Epithelial cell of proximal tubule (primary cell): ENCODE results near the gene LDLRAD4. TPM values are rescaled to one million over a fixed set of nuclear protein-coding genes. Genes with fewer than 3 reads are reported as not detected.

Experiments used
- DNase-seq: peaks from one replicate; pipeline ENCODE4 v3.0.0-alpha.2; 2011; ENCODE audit warnings: low read depth
- H3K4me3 ChIP-seq: 2 replicates; pipeline ENCODE4 v1.5.1; 2011; ENCODE audit warnings: low read depth, mild to moderate bottlenecking, low read length
- total RNA-seq: library from RNA; depleted of rRNA; stranded (reverse); fragments of >200 nt; gene quantifications from 2 replicates; pipeline ENCODE4 v1.2.3, GENCODE V29; 2015
- TF ChIP-seq, protein P1 (sequence below): conservative IDR thresholded peaks from 2 replicates; pipeline ENCODE4 v1.5.1; 2012; ENCODE audit warnings: low read depth, mild to moderate bottlenecking, low read length

Gene LDLRAD4
- total RNA-seq, 1 donor from 2014 or later = under 0.01 TPM

DNA sequence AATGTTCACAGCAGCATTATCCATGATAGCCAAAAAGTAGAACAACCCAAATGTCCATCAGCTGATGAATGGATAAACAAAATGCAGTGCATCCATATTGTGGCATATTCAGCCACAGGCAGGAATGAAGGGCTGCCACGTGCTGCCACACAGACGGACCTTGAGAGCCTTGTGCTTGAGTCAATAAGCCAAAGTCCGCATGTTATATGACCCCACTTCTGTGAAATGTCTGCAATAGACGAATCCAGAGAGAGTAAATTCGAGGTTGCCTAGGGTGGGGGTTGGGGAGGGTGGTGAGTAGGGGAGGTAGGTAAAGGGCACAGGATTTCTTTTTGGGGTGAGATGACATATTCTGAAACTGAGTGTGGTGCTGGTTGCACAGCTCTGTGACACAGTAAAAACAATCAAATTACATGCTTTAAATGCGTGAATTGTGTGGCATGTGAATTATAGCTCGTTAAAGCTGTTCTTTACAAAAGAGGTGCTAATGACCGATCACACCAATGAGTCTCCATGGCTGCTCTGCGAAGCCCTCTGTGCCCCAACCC lies 38.9 kb upstream of the LDLRAD4 start:
- TF ChIP-seq, protein P1, sequence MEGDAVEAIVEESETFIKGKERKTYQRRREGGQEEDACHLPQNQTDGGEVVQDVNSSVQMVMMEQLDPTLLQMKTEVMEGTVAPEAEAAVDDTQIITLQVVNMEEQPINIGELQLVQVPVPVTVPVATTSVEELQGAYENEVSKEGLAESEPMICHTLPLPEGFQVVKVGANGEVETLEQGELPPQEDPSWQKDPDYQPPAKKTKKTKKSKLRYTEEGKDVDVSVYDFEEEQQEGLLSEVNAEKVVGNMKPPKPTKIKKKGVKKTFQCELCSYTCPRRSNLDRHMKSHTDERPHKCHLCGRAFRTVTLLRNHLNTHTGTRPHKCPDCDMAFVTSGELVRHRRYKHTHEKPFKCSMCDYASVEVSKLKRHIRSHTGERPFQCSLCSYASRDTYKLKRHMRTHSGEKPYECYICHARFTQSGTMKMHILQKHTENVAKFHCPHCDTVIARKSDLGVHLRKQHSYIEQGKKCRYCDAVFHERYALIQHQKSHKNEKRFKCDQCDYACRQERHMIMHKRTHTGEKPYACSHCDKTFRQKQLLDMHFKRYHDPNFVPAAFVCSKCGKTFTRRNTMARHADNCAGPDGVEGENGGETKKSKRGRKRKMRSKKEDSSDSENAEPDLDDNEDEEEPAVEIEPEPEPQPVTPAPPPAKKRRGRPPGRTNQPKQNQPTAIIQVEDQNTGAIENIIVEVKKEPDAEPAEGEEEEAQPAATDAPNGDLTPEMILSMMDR = no peak
- no peak overlapping the region for H3K4me3 ChIP-seq
- DNase-seq = no peak

DNA sequence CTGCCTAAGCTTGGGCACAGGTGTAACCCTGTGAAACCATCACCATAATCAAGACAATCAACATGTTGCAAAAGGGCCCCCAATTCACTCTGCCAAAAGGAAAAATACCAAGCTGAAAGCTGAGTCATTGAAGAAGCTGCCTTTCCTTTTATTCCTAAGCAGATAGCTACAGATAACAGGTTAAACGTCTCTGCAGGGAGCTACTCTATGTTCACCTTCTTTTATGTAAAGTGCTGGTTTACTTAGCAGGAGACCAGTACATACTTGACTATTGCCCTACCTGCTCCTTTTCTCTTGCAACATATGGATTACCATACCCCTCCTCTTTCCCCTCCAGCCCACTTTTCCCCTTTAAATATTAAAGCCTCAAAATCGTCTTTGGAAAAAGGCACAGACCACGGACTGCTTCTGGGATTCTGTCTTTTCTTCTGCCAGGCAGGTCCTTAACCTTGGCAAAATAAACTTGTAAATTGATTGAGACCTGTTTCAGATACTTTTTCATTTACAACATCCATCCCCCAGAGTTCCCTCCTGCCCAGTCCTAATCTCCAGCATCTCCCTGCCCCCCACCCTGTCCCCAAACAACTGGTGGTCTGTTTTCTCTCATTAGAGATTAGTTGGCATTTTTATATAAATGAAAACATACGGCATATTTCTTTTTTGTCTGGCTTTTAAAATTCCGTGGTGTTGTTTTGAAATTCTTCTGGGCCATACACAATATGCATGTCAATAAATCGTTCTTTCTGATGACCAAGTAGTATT lies 37.8 kb upstream of the LDLRAD4 start:
- no peak for DNase-seq
- TF ChIP-seq, protein P1 = no peak
- H3K4me3 ChIP-seq = no peak overlapping the region

DNA sequence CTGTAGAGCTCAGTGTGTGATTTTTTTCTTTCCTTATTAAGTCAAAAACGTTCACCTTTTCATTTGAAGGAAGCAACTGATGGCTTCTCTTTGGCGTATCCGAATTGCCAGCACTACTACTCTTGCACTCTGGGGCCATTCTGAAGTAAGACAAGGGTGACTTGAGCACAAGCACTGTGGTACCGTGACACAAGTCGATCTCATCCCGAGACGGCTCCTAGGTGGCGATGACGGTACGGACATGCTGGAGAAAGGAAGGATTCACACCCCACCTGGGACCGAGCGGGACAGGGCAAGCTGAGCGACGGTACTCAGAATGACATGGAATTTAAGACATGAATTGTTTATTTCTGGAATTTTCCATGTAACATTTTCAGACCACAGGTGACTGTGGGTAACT lies 36.8 kb upstream of the LDLRAD4 start:
- TF ChIP-seq, protein P1 = no peak
- H3K4me3 ChIP-seq = no peak overlapping the region
- DNase-seq = no peak

DNA sequence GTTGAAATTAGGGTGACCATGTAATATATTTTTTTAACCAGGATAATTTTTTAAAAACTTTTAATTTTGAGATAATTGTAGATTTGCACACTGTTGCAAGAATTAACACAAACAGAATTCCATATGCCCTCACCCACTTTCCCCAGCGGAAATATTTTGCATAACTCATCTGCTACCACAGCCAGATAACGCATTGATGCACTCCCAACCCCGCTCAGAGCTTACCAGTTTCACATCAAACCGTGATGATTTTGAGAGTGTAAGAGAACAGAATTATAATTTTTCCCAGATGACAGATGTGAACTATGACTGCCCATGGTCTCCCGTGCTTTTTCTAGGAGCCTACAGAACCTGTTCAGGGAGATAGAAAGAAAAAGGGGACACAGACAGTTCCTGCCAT lies 35.2 kb upstream of the LDLRAD4 start:
- TF ChIP-seq, protein P1 = no peak
- DNase-seq = no peak
- no peak overlapping the region for H3K4me3 ChIP-seq

DNA sequence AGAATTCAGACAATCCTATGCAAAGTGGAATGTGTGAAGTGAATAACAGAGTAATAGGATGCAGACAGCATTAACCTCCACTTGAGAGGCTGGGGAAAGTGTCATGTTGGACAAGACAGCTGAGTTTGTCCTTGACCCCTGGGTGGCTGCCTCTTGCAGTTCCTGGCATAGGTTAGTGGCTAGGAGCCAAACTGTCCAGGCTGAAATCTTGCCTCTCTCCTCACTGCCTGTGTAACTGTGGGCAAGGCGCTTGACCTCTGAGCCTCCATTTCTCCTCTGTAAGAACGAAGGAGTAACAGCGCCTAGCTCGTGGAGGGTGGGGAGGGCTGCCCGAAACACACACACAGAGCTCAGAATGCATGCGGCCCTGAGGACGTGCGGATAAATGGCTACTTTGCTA lies 34.8 kb upstream of the LDLRAD4 start:
- TF ChIP-seq, protein P1 = no peak
- no peak for DNase-seq
- no peak overlapping the region for H3K4me3 ChIP-seq

DNA sequence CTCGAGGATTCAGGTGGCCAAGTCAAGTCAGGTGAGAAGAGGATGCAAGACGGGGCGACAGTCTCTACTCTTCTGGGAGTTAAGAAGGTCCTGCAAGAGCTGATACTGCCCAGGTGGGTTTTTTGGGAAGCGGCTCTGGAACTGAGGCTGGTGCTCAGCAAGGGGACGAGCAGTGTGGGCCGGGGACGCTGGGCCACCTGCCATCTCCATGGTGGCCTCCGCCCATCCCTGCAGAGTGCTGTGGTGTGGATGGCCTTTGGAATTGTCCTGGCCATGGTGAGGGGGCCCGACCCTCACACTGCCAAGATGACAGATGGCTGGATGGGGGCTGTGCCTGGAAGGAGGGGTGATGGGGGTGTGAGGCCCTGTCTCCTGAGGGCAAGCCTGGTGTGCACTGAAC lies 34.2 kb upstream of the LDLRAD4 start:
- TF ChIP-seq, protein P1 = no peak
- no peak for DNase-seq
- H3K4me3 ChIP-seq = no peak overlapping the region
